ES-I3 (cell line): ENCODE data around the gene ABCA5.
"Not testable (repeated sequence)": the region's sequence is repeated elsewhere in the genome, so short reads cannot be mapped to it uniquely, and the experiment has no call there.

Source experiments
- H3K36me3 ChIP-seq: 2 replicates; pipeline ENCODE4 v1.6.1; 2013; ENCODE audit warnings: mild to moderate bottlenecking, low read length, control low read depth, moderate library complexity; ENCODE audit not compliant: insufficient read depth
- H3K4me1 ChIP-seq: 2 replicates; pipeline ENCODE4 v1.6.1; 2013; ENCODE audit warnings: mild to moderate bottlenecking, control low read depth, low read length; ENCODE audit not compliant: insufficient read depth
- H3K9ac ChIP-seq: 2 replicates; pipeline ENCODE4 v1.6.1; 2013; ENCODE audit warnings: low read depth, mild to moderate bottlenecking, low read length, moderate library complexity
- H3K9me3 ChIP-seq: 2 replicates; pipeline ENCODE4 v1.6.1; 2013; ENCODE audit warnings: mild to moderate bottlenecking, low read length, moderate library complexity; ENCODE audit not compliant: control insufficient read depth, insufficient read depth

ABCA5 gene

GRCh38 chr17:69314246-69315065 is 12.5 kb downstream of the ABCA5 start:
- no peak overlapping the region for H3K9ac ChIP-seq
- H3K4me1 ChIP-seq: peaks cover 9% of the 10 kb centered on the region
- H3K36me3 ChIP-seq: no peaks in the 10 kb centered on the region
- no peaks in the 10 kb centered on the region for H3K9me3 ChIP-seq

- no peak overlapping the region for H3K9ac ChIP-seq
- H3K9me3 ChIP-seq: no peaks in the 10 kb centered on the region
- H3K4me1 ChIP-seq: no peaks in the 10 kb centered on the region
- H3K36me3 ChIP-seq: no peaks in the 10 kb centered on the region
Measured at GRCh38 chr17:69305177-69305576, 21.8 kb downstream of the ABCA5 start.

GRCh38 chr17:69302682-69303081 is 24.3 kb downstream of the ABCA5 start:
- H3K9me3 ChIP-seq: 0 out of 2 replicates have a peak, but pooled peaks cover 2% of the 10 kb centered on the region
- H3K36me3 ChIP-seq: no peaks in the 10 kb centered on the region
- H3K4me1 ChIP-seq: no peaks in the 10 kb centered on the region
- H3K9ac ChIP-seq: no peak overlapping the region

GRCh38 chr17:69300222-69300621 is 26.7 kb downstream of the ABCA5 start:
- Histone ChIP-seq H3K36me3 (no peaks in the 10 kb centered on the region), H3K9me3 (0 out of 2 replicates have a peak, but pooled peaks cover 2% of the 10 kb centered on the region), H3K4me1 (no peaks in the 10 kb centered on the region), H3K9ac (no peak overlapping the region)

GRCh38 chr17:69298120-69298722 is 28.7 kb downstream of the ABCA5 start:
- not testable (repeated sequence) for H3K9me3 ChIP-seq, H3K4me1 ChIP-seq, H3K36me3 ChIP-seq, H3K9ac ChIP-seq

GRCh38 chr17:69287168-69287567 is 39.8 kb downstream of the ABCA5 start:
- Histone ChIP-seq H3K4me1 (no peaks in the 10 kb centered on the region), H3K36me3 (no peaks in the 10 kb centered on the region), H3K9ac (no peak overlapping the region), H3K9me3 (no peaks in the 10 kb centered on the region)

GRCh38 chr17:69286257-69286656 is 40.7 kb downstream of the ABCA5 start:
- no peaks in the 10 kb centered on the region for H3K9me3 ChIP-seq
- no peaks in the 10 kb centered on the region for H3K4me1 ChIP-seq
- H3K9ac ChIP-seq: no peak overlapping the region
- no peaks in the 10 kb centered on the region for H3K36me3 ChIP-seq

- H3K4me1 ChIP-seq: no peaks in the 10 kb centered on the region
- H3K36me3 ChIP-seq: no peaks in the 10 kb centered on the region
- no peaks in the 10 kb centered on the region for H3K9me3 ChIP-seq
- no peak overlapping the region for H3K9ac ChIP-seq
Measured at GRCh38 chr17:69284646-69285045, 42.3 kb downstream of the ABCA5 start.

- H3K9ac ChIP-seq: no peak overlapping the region
- H3K4me1 ChIP-seq: no peaks in the 10 kb centered on the region
- no peaks in the 10 kb centered on the region for H3K9me3 ChIP-seq
- no peaks in the 10 kb centered on the region for H3K36me3 ChIP-seq
Measured at GRCh38 chr17:69282002-69282401, 44.9 kb downstream of the ABCA5 start.

GRCh38 chr17:69276279-69276678 is 50.7 kb downstream of the ABCA5 start:
- H3K9ac ChIP-seq, H3K4me1 ChIP-seq, H3K36me3 ChIP-seq, H3K9me3 ChIP-seq: not testable (repeated sequence)

- no peaks in the 10 kb centered on the region for H3K36me3 ChIP-seq
Measured at GRCh38 chr17:69275751-69276150, 51.2 kb downstream of the ABCA5 start.

GRCh38 chr17:69271023-69271422 is 55.9 kb downstream of the ABCA5 start:
- Histone ChIP-seq H3K4me1 (no peaks in the 10 kb centered on the region), H3K9me3 (no peaks in the 10 kb centered on the region), H3K36me3 (no peaks in the 10 kb centered on the region), H3K9ac (no peak overlapping the region)

More at GRCh38 chr17:69275751-69276150, 51.2 kb downstream of the ABCA5 start:
- H3K9me3 ChIP-seq: no peaks in the 10 kb centered on the region
- H3K9ac ChIP-seq: no peak overlapping the region
- H3K4me1 ChIP-seq: no peaks in the 10 kb centered on the region

GRCh38 chr17:69269131-69269998 is 57.6 kb downstream of the ABCA5 start:
- Histone ChIP-seq H3K4me1 (no peaks in the 10 kb centered on the region), H3K9me3 (no peaks in the 10 kb centered on the region), H3K36me3 (no peaks in the 10 kb centered on the region), H3K9ac (no peak overlapping the region)

- H3K9me3 ChIP-seq: no peaks in the 10 kb centered on the region
- H3K9ac ChIP-seq: no peak overlapping the region
- H3K36me3 ChIP-seq: no peaks in the 10 kb centered on the region
- no peaks in the 10 kb centered on the region for H3K4me1 ChIP-seq
Measured at GRCh38 chr17:69268543-69269014, 58.4 kb downstream of the ABCA5 start.
